IPS-NIHi11 (cell line): ENCODE results near the gene ARL14.
"Not testable (repeated sequence)": the region's sequence is repeated elsewhere in the genome, so short reads cannot be mapped to it uniquely, and the experiment has no call there.

Source experiments
- DNase-seq: peaks from one replicate; pipeline ENCODE4 v3.0.0; 2012; ENCODE audit warnings: mixed read lengths, low spot score

The ARL14 gene

DNA sequence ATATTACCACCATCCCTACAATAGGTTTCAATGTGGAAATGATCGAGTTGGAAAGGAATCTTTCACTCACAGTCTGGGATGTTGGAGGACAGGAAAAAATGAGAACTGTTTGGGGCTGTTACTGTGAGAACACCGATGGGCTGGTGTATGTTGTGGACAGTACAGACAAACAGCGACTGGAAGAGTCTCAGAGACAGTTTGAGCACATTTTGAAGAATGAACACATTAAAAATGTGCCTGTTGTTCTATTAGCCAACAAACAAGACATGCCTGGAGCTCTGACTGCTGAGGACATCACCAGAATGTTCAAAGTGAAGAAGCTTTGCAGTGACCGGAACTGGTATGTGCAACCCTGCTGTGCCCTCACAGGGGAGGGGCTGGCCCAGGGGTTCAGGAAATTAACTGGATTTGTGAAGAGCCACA lies 510 bp downstream of the ARL14 start:
- DNase-seq: peak; percentile 35

DNA sequence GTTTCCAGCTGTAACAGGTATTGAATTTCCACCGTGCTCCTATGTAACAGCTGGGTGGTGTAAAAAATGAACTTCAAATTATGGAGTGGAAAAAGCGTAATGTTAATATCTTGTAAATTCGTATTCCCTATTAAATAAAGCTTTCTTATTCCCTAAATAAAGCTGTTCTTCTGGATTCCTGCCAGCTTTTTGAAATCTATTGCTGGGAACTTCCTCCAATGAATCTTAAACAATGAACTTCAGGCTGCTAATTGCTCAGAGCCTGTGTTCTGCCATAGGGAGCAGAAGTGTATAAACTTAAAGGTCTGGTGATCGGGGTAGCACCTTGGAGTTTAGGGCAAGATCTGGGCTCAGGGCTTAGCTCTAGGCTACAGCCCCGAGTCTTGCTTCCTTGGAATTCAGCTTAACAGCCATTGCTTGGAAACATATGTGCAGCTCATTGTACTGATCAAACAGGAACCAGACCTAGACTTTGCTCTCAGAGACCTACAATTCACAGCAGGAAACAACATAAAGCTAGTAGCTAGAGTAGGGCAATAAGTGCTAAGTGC lies 1.4 kb downstream of the ARL14 start:
- DNase-seq: no peak

DNA sequence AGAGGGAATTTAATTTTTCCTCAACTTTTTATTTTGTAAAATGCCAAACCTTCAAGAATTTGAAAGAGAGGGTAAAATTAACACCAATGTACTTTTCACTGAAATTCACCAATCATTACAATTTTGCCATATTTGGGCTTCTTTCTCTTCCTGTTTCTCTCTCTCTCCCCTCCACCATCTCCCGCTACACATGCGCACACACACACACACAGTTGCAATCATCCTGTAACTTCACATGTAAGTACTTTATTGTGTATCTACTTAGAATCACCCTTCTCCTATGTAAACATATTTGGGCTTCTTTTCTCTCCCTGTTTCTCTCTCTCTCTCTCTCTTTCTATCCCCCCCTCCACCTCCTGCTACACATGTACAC lies 7.4 kb downstream of the ARL14 start:
- DNase-seq: no peak

DNA sequence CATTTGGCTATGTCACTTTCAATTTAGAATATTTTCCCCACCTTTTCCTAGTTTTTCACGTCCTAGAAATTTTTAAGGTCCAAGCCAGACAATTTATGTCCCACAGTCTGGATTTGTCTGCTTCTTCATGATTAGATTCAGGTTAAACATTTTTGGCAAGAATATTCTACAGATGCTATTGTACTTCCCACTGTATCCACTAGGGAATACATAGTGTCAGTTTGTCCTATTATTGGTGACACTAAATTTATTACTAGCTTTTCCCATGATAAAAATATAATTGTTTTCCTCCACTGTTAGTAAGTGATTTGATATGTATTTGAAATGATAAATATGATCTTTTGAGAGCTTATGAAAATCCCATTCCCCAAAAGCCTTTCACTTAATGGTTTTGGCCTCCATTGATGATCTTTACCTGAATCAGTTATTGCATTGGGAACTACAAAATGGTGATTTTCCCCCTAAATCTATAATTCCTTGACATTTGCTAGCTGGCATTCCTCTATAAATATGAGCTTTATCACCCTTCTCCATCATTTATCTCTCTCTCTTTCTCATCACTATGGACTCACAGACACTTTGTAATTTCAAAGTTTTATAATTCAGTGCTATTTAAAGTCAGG lies 8.3 kb downstream of the ARL14 start:
- no peak for DNase-seq

DNA sequence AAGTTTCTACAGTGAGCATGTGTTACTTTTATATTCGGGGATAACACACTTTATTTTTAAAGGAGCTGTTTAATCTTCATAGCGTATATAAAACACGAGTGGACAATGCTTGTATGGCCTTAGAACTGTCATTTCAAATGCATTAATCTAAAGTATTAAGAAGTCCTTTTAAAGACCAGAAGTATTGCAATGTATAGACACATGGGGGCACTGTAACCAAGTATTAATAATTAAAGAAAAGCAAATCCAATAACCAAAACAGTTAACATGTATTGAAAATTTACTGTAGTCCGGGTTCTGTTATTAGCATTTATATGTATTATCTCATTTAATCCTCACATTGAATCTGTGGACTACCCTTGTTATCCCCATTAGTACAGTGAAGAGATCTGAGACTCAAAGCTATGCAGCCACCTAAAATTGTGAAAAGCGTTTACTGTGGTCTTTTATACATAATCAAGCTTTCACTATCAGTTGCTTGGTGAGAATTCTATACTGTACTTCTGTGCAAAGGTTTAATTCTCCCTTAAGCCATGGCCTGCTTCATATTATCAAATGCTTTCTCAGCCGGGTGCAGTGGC lies 10.1 kb downstream of the ARL14 start:
- DNase-seq: no peak

DNA sequence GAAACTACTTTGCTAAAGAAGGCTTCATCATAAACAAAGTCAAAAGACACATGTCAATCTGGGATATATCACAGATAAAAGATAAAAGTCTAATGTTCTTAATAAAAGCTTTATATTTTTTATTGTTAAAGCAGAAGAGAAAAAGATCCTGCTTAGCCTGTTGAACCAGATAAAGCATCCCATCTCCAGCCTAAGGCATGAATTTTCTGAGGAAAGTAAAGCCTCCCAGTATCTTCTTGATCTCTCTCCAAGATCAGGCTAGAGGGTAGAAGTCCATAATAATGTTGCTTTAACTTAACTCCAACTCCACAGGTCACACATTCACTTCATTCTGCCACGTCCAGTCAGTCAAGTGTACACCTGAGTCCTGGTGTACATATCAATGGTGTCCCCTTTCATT lies 14.2 kb downstream of the ARL14 start:
- DNase-seq: no peak

DNA sequence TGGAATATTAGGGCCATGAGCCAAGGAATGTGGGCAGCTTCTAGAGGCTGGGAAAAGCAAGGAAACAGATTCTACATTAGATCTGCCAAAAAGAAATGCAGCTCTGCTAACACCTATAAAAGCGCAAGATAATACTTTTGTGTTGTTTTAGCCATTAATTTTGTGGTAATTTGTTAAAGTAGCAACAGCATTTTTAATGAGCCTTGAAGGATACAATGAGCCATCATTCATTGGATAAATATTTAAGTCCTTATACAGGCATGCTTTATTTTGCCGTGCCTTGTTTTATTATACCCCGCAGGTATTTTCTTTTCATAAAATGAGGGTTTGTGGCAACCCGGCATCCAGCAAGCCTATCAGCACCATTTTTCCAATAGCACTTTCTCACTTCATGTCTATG lies 15.0 kb downstream of the ARL14 start:
- no peak for DNase-seq

DNA sequence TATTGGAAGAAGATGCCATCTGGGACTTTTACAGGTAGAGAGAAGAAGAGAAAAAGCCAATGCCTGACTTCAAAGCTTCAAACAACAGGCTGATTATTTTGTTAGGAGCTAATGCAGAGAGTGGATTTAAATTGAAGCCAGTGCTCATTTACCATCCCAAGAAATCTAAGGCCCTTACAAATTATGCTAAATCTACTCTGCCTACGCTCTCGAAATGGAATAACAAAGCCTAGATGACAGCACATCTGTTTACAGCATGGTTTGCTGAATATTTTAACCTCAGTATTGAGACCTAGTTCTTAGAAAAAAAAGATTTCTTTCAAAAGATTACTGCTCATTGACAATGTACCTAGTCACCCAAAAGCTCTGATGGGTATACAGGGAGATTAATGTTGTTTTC lies 16.2 kb downstream of the ARL14 start:
- DNase-seq: no peak

DNA sequence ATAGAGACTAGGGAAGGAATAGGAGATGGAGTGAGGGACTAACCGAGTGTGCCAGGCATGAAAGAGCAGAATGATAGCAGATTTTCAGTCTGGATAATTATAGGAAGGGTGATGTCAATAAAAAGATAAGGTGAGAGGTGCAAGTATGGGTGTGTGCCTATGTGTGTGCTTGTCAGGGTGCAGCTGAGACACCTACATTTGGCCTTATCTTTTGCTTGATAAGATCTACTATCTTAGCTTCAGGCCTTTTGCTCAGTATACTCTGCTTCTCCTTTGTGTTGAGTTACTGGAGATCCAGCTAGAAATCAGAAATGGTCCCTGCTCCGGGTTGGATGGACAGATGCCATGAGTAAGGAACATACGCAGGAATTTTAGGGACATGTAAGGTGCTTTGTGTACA lies 17.4 kb downstream of the ARL14 start:
- no peak for DNase-seq

DNA sequence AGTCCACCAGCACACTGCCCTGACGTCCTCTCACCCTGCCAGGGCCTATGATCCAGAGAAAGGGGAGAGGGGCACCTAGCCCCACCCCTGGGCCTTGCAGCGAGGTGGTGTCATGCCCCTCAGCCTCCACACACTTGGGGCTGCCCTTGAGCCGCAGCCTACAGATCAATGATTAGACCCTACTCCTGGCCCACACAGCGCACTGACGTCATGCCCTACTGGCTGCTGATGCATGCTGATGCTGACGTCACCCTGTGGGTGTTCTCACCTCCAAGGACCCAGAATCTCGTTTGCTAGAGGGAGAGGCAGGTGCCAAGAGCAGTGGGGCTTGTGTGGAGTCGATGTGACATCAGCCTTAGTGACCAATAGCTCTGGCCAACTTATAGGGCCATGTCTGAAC lies 18.0 kb downstream of the ARL14 start:
- no peak for DNase-seq

DNA sequence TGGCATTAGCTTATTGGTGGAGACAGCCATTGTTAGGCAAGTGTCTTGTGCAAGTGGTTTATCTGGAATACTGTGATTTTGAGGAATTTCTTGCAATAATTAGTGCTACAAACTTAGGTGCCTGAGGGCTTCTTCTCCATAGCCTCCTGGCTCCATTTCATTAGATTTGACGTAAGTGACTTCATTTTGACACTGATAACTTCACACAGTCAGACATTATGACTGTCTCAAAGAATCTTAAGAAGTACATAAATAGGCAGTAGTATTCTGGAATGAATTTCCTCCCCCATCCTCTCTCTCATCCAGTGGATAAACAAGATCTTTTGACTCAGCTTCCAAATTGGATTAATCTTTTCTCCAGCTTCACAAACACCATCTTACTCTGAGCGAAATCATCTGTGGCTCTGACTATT lies 19.0 kb downstream of the ARL14 start:
- no peak for DNase-seq

DNA sequence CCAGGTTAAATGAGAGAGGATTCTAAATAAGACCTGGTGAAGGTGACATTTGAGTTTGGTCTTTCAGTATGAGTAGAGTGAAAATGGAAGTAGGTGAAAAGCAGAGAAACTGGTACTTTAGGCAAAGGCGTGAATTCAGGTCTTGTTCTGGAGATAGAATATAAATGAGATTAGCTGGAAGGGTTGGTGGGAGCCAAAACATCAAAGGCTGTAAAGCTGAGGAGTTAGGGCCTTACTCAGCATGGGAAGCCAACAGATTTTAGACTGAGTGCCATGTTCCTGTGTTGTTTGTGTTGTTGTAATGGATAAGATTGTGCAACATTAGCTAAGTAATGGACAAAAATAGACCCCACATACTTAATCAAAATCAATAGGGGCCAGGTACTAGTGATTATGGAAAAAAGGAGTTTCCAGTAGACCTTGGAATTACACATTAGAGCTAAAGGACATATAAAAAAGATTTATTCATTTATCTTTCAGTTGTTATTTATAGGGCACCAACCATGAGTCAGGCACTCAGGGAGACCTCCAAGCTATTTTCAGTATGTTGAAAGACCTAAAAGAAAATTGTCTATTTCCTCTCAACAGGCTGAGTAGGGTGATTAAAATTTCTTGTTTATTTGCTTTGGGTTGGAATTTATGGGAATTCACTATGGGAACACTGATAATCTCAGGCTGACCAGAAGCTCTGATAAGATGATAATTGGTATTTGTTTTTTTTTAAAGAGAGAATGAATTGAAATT lies 20.8 kb downstream of the ARL14 start:
- no peak for DNase-seq

DNA sequence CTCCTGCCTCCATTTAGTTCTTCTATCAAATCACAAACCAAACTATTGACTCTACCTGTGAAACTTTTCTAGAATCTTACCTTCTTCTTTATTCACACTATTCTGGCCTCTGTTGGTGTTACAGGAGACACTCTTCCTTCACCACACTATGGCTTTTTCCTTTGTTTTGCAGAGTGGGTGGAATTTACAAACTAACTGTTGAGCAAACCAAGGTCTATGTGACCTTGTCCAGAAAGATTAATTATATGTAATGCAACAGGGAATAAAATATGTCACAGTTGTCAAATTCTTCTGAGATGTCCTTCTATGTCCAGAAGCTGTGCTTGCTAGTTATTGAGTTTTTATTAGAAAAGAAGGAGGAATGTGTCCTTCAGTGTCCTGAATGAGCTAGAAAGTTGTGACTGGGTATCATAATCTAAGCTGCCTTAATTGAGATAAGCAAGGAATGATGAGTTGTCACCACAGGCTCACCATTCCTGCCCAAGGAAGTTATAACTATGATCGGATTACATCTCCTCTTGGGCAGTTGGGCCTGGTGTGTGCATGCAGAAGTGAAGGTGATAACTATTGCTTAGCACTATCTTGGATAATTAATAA lies 21.7 kb downstream of the ARL14 start:
- no peak for DNase-seq

DNA sequence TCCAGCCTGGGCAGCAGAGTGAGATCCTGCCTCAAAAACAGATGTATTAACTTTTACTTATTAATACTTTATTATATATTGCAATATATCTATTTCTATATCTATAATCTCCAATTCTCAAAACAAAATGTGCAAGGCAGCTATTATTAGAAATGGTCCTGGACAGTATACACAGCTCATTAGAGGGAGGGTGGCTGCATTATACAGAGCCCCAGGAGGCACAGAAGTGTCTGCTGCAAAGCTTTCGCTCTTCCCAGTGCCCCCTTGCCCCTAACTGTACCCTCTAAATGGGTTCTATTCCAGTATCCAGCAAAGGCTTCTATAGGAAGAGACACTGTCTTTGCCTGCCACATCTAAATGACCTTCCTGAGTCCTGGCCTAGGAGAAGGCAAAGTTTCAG lies 24.5 kb downstream of the ARL14 start:
- DNase-seq: no peak

DNA sequence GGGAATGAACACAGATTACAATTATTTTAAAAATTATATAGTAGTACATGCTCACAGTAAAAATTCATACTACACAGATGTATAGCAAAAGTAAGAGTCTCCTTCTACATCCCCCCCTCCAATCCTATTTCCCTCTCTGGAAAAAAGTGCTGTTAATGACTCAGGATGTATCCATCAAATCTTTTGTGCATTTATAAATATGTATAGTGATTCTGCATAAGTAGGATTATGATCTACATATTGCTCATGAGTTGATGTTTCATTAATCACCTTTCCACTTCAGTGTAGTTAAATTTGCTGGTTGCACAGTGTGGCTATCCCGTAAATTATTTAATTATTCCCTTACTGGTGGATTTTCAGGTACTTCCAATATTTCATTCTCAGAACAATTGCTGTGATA lies 25.3 kb downstream of the ARL14 start:
- DNase-seq: no peak

DNA sequence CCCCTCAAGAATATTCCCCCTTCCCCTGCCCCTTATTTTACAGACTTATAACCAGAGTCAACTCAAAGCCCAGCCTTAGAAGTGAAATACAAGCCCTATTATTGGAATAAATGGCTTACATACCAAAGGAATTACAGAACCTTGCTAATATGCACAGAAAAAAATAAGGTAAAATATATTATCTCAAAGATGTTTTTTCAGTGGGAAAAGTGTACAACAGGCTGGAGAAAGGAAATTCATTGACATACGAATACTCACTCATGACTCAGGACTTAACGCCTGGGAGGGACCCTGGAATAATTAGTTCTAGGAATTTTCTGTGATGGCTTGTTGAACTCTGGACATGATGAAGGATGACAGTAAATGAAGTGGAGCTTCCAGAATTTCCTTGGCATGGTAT lies 27.0 kb downstream of the ARL14 start:
- no peak for DNase-seq

DNA sequence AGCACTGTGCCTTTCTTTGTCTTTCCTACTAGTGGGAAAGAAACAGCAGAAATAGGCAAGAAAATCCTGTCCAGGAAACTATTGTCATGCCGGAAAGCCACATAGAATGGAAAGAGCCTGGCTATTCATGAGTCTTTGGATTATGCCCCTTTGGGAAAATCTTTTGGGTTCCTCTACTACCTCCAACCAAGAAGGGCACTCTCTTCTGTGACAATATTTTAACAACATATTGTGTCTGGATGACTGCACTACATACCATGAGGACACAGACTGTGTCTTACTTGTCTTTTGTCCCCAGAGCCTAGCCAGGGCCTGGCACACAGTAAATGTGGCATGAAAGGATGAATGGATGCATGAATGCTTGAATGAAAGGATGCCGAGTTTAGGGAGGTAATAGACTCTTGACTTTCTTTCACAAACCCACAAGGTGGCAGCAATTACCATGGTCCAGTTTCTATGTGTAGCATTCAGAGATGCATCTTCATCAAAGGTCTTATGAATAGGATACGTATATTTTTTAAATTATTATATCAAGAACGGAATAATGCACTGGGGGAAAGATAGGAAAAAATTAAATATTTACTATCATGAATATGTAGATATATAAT lies 30.3 kb downstream of the ARL14 start:
- DNase-seq: peak; percentile 35

DNA sequence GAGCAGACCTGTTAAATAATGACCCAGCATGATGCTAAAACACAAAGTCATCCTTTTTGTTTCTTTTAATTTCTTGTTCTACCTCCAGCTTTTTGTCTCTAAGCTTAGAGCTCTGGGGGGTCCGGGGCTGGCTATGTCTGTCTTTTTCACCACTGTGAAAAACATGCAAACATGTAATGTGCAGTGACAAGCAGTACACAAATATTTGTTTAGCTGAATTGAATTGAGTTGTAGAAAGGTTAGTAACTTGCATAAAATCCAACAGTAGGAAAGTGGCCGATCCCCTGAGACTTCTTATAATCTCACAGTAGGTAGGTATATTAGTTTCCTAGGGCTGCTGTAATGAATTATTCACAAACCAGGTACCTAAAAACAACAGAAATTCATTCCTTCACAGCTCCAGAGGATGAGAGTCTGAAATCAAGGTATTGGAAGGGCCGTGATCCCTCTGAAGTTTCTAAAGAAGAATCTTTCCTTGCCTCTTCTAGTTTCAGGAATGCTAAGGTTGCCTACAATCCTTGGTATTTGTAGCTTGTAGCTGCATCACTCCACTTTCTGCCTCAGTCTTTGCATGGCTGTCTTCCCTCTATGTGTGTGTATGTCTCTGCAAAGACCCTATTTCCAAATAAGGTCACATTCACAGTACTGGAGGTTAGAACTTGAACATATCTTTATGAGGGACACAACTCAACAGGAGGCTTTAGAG lies 32.7 kb downstream of the ARL14 start:
- DNase-seq: no peak

DNA sequence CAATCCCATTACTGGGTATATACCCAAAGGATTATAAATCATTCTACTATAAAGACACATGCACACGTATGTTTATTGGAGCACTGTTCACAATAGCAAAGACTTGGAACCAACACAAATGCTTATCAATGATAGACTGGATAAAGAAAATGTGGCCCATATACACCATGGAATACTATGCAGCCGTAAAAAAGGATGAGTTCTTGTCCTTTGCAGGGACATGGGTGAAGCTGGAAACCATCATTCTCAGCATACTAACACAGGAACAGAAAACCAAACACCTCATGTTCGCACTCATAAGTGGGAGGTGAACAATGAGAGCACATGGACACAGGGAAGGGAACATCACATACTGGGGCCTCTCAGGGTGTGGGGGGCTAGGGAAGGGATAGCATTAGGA lies 36.2 kb downstream of the ARL14 start:
- DNase-seq: not testable (repeated sequence)

DNA sequence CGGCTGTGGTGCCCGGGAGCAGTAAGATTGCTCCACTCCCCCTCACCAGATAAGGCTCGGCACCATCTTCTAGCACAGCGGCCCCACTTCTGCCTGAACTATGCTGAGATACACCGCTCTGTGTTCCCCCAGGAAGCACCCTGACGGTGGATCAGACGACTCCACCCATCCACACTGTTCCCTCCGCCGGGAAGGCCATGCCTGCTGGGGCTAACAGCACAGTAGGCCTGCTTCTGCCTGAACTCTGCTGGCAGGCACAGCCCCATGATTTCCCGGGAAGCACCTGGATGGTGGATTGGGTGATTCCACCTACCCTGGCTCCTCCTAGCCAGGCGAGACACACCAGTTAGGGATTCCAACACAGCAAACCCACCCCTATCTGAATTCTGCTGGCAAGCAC lies 42.8 kb downstream of the ARL14 start:
- DNase-seq: no peak

DNA sequence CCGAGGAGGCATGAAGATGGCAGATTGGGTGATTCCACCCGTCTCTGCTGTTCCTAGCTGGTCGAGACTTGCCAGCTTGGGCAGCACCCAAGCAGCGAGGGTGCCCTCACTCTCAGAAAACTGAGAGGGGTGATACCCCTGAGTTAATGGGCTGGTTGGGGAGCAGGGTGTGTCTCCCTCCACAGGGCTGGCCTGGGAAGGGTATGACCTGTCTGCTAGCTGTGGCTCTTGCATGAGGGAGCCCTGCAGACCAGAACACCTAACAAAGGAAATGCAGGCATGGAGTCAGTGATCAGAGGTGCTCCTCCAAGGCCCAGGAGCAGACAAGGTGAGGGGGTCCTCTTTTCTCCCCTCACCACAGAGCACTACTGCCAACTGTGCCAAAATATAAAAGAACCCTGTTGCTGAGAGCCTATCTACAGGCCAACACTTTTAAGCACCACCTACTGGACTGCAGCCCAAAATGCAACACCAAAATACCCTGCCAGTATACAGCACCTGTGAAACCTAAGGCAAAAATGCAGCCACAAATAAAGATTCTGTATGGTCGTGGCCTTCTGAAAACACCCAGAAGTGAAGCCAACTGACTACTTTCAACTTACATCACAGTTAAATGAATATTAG lies 43.3 kb downstream of the ARL14 start:
- peak; percentile 49 for DNase-seq
